GM18909 (cell line): ENCODE results near the gene SCGB1D4.

ENCODE experiments used
- ATAC-seq: cut with Tn5 transposase; IDR thresholded peaks from one replicate; pipeline ENCODE4 v1.9.1; 2021; ENCODE audit warnings: mild to moderate bottlenecking; ENCODE audit not compliant: unreplicated experiment, poor library complexity

The SCGB1D4 gene

DNA sequence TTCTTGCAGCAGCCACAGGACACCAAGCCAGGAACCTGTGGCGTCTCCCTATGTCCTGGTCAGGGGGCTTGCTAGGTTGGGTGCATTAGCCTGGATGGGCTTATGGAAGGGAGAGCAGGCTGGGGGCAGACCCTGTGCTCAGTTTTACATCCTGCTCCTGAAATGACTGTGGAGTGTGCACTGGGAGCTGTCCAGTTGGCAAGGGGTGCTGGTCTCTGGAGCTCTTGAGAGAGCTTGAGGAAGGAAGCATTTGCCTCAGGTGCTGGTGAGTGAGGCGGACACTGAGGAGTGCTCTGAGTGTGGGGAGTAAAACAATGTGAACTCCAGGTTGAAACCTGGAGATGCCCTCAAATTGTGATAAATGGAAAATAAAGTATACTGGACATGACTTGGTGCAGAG, 3.4 kb downstream of the SCGB1D4 start:
- ATAC-seq, result no peak

DNA sequence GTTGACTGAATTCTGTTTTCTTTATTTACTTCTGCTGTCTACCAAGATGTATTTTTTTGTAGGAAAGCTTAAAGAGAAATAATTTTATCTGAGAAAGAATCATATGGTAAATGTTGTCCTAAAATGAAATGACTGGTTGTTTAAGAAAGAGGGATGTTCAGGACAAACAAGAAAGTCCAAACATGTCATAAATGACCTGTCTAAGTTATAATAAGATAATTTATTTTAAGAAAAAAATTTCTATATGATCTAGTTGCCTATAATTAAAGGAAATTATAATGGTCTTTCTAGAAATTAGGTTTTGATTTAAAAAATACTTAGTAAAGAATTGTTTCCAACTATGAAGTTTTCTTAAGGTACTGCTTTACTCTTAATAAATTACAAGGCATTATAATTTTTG, 18.4 kb downstream of the SCGB1D4 start:
- no peak for ATAC-seq

DNA sequence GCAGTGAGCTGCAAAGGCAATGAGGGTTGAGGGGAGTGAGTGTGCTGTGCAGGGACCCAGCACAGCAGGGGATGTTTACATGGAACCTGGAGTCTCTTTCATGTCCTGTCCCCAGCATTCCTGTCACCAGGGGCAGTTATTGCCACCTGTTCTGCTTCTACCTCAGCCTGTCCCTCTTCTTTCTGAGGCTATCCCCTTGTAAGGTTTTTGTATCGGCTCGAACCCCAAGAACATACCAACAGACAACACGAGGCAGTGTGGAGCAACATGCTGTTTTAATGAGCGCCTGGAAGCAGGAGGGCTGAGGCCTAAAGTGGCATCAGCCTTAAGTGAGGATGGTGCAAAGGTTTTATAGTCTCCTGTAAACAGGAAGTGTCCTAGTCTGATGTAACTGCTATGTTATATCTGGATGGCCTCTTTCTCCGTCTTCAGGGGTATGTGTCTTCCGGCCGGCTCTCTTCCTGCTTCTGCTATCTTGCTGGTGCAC, 25.0 kb downstream of the SCGB1D4 start:
- ATAC-seq, result no peak

DNA sequence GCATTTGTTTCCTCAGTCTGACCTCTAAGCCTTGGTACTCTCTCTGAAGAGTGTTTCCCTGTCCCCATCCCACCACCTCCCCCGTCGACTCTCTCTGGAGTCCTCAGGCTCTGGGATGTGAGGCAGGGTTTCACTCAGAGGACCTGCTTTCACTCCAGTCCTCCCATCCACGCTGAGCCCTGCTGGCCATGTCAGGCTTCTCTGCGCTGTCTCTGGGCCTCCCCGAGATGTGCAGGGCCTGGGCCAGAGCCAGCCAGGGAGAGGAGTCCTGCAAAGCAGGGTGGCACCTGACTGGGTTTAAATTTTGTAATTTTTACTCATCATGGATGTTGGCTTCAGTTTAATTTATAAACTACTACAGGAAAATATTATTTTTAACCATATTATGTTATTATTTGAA, 25.6 kb downstream of the SCGB1D4 start:
- no peak for ATAC-seq

DNA sequence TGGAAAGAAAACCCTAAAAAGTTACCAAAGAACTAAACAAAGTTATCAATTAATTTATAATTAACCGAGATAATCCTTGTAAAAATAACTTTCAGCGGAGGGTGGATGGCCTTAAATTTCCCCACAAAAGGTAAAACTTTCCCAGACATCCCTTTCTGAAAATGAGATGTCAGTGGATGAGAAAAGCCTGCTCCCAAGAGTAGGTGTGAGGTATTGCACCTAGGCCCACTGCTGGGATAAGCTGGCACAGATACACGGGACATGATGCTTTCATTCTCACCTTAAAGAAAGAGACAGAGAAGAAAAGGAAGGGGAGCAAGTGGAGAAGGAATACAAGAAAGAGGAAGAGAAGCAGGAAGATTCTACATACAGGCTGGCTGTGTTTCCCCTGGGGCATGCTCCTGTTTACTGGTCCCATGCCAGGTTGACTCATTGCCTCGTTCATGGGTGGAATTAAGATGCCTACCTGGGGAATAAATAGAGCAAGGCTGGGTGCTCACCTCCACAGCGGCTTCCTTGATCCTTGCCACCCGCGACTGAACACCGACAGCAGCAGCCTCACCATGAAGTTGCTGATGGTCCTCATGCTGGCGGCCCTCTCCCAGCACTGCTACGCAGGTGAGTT, 29.1 kb downstream of the SCGB1D4 start, which contains the start of gene SCGB2A2:
Gene SCGB2A2, plus strand, starts transcription at position 505 of the 625 bp plus-strand sequence. Its CDS starts 59 bp downstream, at position 564.
- no peak for ATAC-seq

DNA sequence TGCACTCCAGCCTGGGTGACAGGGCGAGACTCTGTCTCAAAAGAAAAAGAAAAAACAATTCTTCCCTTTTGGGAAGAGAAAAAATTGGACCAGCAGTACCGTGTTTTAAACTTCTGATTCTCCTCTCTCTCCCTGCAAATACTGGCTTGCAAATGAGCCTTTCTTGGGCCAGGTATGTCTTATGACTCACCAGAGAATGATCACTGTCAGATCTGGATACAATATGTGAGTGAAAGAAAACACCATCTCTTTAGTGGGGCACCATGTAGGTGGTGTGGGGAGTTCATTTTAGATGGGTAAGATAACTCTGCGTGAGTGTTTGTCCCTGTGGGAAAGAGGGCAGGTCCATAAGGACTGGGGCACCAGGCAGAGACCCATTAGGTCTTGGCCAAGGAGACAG, 31.3 kb downstream of the SCGB1D4 start:
- no peak for ATAC-seq

DNA sequence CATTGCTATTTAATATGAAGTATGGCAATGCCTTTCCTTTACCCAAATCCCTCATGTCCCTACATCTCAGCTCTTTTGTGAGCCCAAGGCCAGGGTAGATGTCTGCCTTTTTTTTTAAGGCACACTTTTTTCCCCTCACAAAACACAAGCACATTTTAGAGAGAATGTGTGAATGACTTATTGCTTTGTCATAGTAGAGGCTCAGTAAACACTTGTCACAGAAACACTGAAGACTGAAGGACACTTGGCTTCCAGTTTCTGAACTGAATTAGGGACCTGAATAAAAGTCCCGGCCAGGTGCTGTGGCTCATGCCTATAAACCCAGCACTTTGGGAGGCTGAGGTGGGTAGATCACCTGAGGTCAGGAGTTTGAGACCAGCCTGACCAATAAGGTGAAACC, 31.8 kb downstream of the SCGB1D4 start:
- ATAC-seq, result no peak

DNA sequence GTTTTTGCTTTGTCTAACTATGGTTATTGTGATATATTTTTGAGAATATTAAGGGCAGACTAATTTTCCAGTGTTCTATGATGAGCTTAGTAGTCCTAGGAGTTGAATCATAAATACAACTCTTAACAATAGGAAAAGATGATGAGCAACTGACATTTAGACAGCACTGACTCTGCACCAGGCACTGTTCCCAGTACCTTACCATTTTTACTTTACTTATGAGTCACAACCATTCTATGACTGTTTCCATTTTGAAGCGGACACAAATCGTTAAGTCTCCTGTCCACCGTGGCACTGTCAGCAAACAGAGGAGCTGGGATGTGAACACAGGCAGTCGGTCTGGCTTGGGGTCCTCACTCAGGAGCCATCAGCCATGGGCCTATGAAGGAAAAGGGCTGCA, 32.3 kb downstream of the SCGB1D4 start:
- no peak for ATAC-seq

DNA sequence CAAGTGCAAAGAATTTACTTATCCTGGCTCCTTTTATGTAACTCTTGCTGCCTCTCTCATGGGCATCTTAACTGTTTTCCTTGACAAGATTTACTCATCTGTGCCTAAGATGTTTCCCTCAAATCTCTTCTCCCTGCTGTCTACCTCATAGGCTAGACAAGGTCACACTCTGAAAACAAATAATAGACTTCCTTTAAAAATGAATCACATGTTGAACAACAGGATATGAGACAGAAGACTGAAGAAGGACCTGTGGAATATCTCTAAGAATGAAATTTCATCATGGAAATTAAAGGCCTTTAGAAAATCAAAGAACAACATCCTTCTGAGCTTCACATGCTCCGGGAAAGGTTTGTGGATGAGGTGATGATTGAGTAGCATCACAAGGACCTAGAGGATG, 34.9 kb downstream of the SCGB1D4 start:
- no peak for ATAC-seq

DNA sequence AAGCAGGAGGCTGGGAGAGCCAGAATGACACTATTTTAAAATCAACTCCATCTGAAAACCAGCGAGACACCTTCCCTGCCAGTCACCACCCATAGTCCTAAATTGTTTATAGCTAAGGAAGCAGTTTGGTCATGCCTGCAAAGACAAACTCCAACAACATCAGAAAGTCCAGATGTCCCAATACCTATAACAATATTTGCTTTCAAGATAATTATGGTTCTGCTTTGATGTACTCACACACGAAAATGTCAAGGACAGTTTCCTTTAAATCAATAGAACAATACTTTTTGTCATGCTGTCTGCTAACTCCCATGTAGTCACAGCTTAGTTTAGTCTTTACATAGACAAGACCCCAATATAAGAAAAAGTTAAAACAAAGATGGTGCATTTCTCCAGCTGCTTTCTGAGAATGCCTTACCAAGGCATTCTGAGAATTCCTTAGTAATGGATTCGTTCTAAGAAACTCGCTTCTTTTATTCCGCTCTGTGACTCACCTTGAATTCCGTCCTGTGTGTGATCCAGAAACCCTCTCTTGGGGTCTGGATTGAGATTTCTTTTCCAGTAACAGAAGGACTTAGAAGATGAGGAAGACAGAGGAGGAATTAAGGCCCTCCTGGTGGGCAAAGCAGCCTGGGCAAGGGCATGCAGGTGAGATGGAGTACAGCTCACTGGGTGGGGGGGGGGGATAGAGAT, 38.5 kb downstream of the SCGB1D4 start:
- ATAC-seq, result no peak

DNA sequence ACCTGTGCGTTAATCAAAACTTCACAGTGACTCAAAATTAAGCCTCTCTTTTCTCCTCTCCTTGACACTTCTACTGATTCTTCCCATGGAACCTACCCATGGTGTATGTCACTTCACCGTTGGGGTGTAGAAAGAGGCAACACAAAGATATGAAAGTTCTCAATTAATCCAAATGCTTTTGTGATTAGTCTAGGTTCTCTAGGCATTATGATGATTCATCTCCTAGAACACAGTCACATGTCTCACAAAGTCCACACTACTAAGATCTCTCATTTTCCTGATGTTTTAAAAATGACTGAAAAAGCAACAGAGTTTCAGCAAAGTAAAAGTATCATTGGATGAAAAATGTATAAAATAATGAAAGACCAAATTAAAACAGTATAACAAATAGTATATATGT, 42.6 kb downstream of the SCGB1D4 start:
- ATAC-seq, result no peak

DNA sequence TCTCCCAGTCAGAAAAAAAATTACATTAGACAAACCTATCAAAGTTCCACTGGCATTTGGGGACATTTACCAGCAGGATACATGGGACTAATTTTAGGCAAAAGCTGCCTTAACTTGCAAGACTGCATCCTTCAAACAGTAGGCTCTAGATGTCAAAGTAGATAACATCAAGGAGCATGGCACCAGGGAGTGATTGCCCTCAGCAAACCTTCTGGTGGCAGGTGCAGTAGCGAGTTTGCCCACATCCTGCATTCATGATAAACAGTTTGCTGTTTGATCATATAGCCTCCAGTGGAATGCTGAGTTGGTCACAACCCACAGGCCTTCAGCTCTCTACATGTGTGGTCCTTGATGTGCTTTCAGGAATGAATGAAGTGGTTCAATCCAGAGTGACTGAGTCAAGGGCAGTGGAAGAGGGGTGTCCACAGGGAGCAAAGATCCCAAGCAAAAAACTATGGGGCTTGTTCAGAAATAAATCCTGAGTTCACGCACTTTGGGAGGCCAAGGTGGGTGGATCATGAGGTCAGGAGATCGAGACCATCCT, 44.8 kb downstream of the SCGB1D4 start:
- ATAC-seq, result no peak

DNA sequence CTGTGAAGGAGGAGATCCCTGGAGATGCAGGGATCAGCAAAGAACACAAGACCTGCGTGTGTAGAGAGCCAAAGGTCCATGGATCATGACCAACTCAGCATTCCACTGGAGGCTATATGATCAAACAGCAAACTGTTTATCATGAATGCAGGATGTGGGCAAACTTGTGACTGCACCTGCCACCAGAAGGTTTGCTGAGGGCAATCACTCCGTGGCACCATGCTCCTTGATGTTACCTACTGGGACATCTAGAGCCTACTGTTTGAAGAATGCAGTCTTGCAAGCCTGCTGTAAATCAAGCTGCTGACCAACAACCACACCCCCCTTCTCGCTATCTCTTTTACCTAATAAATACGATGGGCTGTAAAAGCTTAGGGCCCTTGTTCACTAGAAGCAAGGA, 47.2 kb downstream of the SCGB1D4 start:
- no peak for ATAC-seq
